Embryonic facial prominence (tissue), 1 donor: Measurements from ENCODE around the gene STIM2.

Experiments
- DNase-seq: peaks from one replicate; pipeline ENCODE4 v3.0.0-alpha.2; 2016; ENCODE audit errors: extremely low spot score

Gene STIM2

GRCh38 chr4:26837993-26838842, 22.4 kb upstream of the STIM2 start:
- DNase-seq: no peak

- DNase-seq: no peak
Observed at GRCh38 chr4:26839016-26839415, 21.6 kb upstream of the STIM2 start.

DNA sequence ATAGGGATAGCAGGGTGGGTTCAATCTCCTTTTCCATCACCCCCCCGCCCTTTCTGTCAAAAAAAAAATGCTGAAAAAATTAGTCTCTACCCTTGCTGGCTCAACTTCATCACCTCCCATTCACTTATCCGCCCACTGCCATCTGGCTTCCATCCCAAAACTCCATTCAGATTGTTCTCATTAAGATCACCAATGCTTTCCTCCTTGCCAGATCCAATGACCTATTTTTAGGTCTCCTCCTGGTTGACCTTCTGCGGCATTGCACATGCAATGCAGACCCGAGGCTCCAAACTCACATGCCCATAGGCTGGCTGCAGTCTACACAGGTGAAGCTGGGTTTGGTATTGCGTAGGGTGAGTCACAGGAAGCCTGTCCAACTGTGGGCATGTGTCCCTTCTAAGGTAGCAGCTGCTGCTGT, 21.1 kb upstream of the STIM2 start:
- DNase-seq: no peak

- no peak for DNase-seq
Observed at GRCh38 chr4:26840786-26841185, 19.9 kb upstream of the STIM2 start.

DNA sequence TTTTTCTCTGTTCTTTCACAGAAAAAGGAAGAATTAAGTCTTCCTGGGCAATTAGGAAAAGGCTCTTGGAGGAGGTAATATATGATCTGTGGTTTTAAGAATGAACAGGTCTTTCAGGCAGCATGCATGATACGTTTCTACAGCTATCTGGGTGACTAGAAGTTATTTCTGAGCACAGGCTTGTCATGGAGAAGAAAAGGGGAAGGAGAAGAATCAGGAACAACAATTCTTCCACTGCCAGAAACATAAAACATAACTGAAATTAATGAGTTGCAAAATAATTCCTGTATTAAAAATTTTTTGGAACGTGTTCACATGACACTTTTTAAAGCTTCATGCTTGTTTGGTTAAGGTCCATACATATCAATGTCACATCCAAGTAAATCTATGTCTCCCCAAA, 17.7 kb upstream of the STIM2 start:
- DNase-seq: no peak

DNA sequence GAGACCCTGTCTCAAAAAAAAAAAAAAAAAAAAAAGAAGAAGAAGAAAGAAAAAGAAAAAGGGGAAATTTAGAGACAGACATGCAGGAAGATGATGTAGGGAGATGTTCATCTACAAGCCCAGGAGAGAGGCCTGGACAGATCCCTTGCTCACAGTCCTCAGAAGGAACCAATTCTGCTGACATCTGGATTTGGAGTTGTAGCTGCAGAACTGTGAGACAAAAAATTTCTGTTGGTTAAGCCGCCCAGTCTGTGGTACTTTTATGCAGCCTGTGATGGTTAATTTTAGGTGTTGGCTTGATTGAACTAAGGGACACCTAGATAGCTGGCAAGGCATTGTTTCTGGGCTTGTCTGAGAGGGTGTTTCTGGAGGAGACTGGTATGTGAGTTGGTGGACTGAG, 10.1 kb upstream of the STIM2 start:
- DNase-seq: no peak

DNA sequence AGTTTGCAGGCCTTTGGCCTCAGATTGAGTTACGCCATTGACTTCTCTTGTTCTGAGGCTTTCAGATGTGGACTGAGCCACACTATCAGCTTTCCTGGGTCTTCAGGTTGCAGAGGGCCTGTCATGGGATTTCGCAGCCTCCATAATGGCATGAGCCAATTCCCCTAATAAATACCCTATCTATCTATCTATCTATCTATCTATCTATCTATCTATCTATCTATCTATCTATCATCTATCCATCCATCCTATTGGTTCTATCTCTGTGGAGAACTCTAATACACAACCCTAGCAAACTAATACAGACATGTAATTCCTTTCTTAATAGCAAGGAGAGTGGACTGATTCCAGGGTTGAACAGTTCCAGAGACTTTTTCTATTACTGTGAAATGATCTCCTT, 9.5 kb upstream of the STIM2 start:
- no peak for DNase-seq

DNA sequence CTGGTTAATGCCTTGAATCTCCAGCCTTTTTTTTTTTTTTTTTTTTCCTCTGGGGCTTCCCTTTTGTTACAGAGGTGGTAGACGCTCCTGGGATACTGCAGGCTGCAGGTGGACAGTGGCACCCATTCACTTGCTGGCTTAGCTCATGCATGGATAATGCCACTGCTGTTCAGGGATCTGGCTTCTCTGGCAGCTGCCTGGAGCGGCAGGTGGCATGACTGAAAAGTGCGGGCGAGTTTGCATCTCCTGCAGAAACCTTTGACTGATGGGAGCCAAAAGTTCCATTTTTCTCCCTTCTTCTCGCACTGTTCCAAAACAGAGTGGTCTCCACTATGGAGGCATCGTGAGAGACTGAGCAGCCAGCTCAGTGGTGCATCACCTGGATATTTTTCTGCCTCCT, 5.9 kb upstream of the STIM2 start:
- DNase-seq: no peak

GRCh38 chr4:26856906-26857277, 3.7 kb upstream of the STIM2 start:
- no peak for DNase-seq

DNA sequence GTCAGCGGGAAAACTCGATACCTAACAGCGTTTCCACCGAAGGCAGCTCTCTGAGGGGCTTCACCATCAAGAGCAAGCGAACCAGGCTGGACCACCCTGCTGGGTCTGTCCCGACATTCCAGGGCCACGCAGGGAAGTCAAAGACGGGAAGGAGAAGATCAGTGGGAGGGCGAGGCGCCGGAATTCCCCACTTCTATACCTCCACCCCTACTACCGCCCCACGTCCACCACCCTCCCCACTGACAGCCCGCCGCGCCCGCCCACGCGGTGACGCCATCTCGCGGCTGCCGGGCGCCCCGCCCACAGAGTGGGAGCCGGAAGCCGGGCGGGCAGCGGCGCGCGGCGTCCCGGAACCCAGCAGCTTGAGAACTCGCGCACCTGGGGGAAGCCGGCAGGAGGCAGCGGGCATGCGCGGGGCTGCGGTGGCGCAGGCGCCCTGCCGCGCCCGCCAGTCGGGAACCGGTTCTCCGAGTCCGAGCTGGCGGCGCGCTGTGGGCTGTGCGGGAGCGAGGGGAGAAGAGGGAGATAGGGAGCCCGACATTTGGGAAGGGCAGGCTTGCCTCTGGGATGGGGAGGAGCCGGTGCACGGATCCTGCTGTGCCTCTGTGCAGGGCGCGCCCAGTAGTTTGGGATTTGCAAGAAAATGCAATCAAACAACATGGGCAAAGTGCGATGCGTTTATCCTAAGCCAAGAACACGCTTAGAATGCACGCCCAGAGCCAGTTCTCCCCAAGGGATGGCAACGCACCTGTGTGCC, 3.2 kb upstream of the STIM2 start:
- DNase-seq: peak; percentile 85

DNA sequence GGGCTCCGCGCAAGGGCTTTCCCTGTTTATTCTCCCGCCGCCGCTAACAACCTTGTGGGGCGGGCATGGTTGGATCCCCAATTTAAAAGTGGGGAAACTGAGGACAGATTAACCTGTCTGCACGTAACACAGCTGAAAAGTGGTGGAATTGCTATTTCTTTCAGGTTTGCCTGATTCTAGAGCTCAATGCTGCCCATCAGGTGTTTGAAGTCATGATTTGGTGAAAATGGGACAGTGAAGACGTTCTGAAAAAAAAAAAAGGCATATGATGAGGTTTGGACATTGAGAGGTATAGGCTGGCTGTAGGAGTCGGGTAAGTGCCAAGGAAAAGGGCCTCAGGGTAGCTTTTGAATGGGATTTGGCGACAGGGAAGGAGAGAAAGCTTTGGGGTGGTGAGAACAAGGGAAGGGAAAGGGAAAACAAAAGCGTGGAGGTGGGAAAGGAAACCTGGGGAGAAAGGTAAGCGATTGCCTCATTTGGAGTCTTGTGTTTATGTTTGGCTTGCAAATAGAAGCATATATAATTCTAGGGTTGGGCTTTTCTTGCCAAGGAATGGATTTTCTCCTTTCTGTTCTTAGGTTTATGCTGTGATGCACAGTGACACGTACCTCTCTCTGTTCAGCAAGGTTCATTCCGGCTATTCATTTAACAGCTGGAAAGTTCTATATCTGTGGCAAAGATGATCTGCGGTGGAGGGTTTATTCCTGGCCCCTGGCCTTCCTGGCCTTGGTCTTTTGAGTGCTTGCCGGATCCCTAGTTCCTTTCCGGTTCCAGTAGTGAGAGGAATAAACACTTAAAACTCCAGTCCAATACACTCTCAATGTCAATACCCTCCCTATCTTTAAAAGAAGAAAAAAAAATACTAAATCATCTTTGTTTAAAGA, 2.4 kb upstream of the STIM2 start:
- DNase-seq: no peak

DNA sequence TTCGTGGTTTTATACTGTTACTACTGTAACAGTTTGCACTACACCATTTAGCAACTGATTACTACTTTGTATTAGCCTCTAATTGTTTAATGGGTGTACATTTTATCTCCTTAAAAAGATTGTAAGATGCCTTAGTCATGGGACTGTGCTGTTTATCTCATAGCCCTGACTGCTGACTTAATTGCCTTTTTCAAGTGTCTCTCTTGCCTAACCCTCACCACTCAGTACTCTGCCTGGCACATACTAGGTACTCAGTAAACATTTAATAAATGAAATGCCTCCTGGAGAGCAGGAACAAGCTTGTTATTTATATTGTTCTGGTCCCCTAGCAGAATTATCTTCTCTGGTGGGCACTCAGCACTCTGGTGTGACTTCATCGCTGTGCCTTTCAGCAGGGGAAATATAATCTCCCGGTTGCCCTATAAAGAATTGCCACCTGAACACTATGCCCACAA, 1.7 kb upstream of the STIM2 start:
- DNase-seq: no peak

DNA sequence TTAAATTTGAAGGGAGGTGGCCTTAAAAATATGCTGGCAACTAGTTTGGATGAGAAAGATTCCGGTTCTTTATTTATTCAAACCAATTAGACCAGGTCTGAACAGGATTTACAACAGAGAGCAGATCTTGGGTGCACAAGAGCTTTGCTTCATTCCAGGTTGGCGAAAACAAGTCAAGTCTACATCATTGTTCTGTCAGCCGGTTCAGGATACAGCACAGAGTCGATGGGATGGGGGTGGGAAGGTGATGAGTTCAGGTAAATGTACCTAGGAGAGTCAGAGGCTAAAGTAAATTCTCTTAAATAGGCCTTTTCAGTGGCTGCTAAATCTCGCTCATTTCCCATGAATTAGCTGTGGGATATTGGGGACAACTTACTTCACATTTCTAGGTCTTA, 882 bp upstream of the STIM2 start:
- no peak for DNase-seq

DNA sequence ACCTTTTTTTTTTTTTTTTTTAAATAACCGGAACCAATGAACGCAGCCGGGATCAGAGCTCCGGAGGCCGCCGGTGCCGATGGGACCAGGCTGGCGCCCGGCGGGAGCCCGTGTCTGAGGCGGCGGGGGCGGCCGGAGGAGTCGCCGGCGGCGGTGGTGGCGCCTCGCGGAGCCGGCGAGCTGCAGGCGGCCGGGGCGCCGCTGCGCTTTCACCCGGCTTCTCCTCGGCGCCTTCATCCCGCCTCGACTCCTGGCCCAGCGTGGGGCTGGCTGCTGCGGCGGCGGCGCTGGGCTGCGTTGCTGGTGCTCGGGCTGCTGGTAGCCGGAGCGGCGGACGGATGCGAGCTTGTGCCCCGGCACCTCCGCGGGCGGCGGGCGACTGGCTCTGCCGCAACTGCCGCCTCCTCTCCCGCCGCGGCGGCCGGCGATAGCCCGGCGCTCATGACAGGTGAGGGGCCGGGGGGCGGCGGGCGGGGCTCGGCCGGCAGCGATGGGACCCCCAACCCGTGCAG, 337 bp downstream of the STIM2 start:
- DNase-seq: no peak

DNA sequence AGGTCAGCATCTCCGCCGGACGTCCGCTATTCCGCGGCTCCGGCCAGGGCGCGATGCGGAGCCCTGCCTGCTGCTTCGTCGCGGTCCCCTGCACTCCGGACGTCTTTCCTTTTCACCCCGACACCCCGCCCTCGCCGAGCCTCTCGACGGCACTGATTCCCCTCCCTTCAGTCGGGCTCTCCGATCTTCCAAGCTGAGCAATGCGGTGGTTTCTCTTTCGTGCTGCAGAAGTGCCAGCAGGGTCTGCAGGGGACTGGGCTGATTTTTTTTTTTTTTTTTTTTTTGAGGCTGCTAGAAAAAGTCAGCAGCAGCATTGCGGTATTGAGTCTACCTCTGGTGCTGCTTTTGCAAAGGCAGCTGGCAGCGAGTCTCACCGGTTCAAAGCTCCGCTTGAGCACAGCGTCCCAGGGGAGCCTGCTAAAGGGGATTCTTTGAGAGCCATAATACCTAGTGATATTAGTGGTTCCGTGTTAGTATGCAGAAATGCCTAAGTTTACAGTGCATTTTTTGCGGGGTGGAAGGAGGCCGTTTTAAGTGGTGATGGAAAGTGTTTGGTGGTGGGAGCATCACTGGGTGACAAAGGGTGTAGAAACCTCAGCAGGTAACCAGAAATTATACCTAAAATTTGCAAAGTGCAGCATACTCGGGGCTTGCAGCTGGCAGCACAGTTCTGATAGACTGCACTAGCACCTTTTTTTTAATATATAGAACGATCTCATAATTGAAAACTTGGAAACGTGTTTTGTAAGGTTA, 969 bp downstream of the STIM2 start:
- peak; percentile 43 for DNase-seq

DNA sequence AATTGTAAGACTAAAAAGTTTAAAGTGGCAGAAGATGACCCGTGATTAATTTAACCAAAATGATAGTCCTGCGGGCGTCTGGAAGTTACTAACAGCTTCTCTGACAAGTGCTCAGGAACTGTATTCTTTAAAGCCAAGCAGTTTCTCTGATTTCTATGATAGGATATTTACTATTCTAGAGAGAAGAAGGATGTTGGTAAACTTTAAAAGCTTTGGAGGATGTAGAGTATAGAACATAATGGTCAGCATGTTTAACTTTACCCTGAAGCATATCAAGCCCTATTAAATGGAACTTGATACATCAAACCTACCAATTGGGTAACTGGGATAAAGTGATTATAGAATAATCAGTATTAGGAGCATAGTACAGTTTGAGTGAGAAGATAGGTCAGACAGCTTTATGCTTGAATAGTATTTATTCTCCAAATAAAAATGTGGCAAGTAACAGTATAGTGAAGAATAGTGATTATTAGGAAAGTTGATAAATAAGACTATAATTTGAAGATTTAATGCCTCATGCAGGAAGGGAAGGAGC, 1.8 kb downstream of the STIM2 start:
- no peak for DNase-seq

DNA sequence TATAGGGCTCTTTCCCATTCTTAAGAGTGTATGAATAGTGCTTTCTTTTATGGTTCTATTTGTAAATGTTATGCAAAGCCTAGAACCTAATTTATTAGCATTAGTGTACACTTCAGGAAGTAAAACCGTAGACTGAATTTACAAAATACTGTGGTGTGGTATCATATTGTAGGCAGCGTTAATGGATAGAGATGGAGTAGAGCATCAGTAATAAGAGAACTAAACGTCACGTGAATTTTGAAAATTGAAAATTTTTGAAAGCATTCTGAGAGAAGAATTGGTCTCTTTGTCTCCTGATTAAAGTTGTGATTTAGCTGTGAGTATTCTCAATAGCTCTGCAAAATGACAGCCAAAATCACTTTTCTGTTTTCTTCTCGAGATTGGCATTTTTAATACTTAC, 2.9 kb downstream of the STIM2 start:
- DNase-seq: no peak

- no peak for DNase-seq
Observed at GRCh38 chr4:26864899-26865298, 4.3 kb downstream of the STIM2 start.

DNA sequence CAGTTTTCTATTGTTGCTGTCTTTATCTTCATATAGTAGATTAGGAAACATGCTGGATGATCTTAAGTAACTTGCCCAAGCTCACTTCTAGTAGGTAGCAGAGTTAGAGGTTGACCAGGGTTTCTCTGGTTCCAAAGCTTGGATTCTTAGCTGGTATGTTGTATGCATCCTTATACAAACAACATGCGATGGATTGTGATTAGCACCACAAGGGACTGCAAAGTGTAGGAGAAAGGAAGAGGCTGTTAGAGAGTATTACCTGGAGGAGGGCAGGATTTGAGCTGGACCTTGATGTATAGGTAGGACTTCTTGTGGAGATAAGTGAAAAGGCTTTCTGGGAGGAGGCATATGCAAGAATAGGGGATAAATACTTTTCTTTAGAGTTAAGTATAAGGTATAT, 5.6 kb downstream of the STIM2 start:
- no peak for DNase-seq

DNA sequence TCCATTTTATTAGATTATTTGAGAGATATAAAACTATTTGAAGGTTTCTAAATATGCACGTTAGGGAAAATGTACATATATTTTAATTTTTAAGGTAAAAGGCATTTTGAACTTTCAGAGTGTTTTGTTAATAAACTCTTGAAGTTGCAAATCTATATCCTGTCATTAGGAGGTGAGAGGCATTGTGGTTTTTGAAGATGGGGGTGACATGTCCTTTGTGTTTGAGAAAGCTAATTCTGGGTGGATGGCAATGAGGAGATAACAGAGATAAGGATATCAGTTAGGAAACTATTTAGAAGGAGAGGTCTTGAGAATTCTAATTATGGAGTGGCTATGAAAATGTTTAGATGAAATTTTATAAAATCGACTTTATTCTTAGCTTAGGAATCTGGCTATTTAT, 6.1 kb downstream of the STIM2 start:
- DNase-seq: no peak
